ENCODE results near the gene ARHGAP25.

GRCh38 chr2:68767031-68767961 lies 32.7 kb downstream of the ARHGAP25 start:
- TF ChIP-seq EZH2 (IDR thresholded peaks at IDR 0.05; ENCODE audit: low read depth, unreplicated experiment) (no peak), CREB1 (CRISPR knock-in tag; IDR thresholded peaks at IDR 0.05; ENCODE audit: low read depth) (no peak), POLR2AphosphoS5 (IDR thresholded peaks at IDR 0.05; ENCODE audit: low read depth) (no peak), CTCF (conservative IDR thresholded peaks at IDR 0.05; ENCODE audit: low read depth in 2 of 2) (no peak), EZH2phosphoT487 (IDR thresholded peaks at IDR 0.05; ENCODE audit: unreplicated experiment) (no peak)
- TF ChIP-seq, protein P1, sequence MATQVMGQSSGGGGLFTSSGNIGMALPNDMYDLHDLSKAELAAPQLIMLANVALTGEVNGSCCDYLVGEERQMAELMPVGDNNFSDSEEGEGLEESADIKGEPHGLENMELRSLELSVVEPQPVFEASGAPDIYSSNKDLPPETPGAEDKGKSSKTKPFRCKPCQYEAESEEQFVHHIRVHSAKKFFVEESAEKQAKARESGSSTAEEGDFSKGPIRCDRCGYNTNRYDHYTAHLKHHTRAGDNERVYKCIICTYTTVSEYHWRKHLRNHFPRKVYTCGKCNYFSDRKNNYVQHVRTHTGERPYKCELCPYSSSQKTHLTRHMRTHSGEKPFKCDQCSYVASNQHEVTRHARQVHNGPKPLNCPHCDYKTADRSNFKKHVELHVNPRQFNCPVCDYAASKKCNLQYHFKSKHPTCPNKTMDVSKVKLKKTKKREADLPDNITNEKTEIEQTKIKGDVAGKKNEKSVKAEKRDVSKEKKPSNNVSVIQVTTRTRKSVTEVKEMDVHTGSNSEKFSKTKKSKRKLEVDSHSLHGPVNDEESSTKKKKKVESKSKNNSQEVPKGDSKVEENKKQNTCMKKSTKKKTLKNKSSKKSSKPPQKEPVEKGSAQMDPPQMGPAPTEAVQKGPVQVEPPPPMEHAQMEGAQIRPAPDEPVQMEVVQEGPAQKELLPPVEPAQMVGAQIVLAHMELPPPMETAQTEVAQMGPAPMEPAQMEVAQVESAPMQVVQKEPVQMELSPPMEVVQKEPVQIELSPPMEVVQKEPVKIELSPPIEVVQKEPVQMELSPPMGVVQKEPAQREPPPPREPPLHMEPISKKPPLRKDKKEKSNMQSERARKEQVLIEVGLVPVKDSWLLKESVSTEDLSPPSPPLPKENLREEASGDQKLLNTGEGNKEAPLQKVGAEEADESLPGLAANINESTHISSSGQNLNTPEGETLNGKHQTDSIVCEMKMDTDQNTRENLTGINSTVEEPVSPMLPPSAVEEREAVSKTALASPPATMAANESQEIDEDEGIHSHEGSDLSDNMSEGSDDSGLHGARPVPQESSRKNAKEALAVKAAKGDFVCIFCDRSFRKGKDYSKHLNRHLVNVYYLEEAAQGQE (IDR thresholded peaks at IDR 0.05; ENCODE audit: unreplicated experiment): no peak
